GM12892 (cell line): ENCODE measurements around the gene MBTPS2.

Source experiments
- POLR2A ChIP-seq: IDR thresholded peaks from 2 replicates; pipeline ENCODE4 v1.6.1; 2011; ENCODE audit warnings: low read depth, low read length, control low read depth
- POLR2AphosphoS5 ChIP-seq: IDR thresholded peaks from 2 replicates; pipeline ENCODE4 v1.6.1; 2011; ENCODE audit warnings: low read depth, low read length, control low read depth
- TAF1 ChIP-seq: IDR thresholded peaks from 2 replicates; pipeline ENCODE4 v1.6.1; 2011; ENCODE audit warnings: low read depth, mild to moderate bottlenecking, control low read depth, low read length, borderline replicate concordance

DNA sequence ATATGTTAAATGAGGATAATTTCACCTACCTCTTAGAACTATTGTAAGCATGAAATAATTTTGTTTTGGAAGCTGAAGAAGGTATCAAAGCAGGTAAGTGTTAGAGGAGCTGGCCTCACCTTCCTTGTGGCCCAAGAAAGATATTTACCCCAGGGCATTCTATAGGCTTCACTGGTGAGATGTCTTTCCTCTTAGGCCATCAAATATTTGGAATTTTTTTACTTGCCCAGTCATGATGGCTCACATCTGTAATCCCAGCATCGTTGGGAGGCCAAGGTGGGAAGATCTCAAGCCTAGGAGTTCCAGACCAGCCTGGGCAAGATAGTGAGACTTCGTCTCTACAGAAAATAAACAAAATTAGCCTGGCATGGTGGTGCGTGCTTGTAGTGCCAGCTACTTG lies 95.0 kb downstream of the MBTPS2 start:
- TF ChIP-seq POLR2A (no peak), TAF1 (no peak), POLR2AphosphoS5 (no peak)
